ENCODE results near the gene FAM171A2. TPM values are rescaled to one million over a fixed set of nuclear protein-coding genes. Genes with fewer than 3 reads are reported as not detected.

FAM171A2 gene
- total and polyA plus RNA-seq, 2 of the 4 experiments (the other 2 are of a cell fraction), result 3.2 to 5.9 TPM

- Histone ChIP-seq H3K18ac (ENCODE audit: low read depth, low read length) (no peak overlapping the region), H3K27ac (ENCODE audit: insufficient read depth, low read length) (no peak overlapping the region), H3K23ac (ENCODE audit: low read depth, low read length) (no peak overlapping the region), H2AFZ (replicated peaks; ENCODE audit: low read length, poor library complexity) (peak overlapping the region; percentile 69), H4K8ac (ENCODE audit: low read depth in 2 of 2, low read length in 2 of 2) (no peak overlapping the region), H3K9me3 (ENCODE audit: control insufficient read depth, insufficient read depth, low read length) (no peaks in the 10 kb centered on the region), H3K56ac (ENCODE audit: extremely low read depth, insufficient read depth, low read length) (no peak overlapping the region), H3K9ac (ENCODE audit: low read depth, low read length) (no peak overlapping the region), H2BK15ac (ENCODE audit: low read depth, low read length) (no peak overlapping the region), H2BK20ac (ENCODE audit: low read depth, low read length) (no peak overlapping the region), H3K4me2 (ENCODE audit: low read depth, low read length) (no peak overlapping the region), H4K5ac (ENCODE audit: low read depth, low read length) (no peak overlapping the region), H3K4ac (ENCODE audit: low read depth, low read length) (no peak overlapping the region), H2AK9ac (replicated peaks; ENCODE audit: low read depth, low read length, poor library complexity) (peak overlapping the region; percentile 85), H3K36me3 (ENCODE audit: control insufficient read depth, insufficient read depth, low read length) (no peaks in the 10 kb centered on the region), H2AK5ac (ENCODE audit: low read depth, low read length) (no peak overlapping the region), H3K27me3 (ENCODE audit: control insufficient read depth, insufficient read depth, low read length) (peaks cover 22% of the 10 kb centered on the region), H3K4me1 (ENCODE audit: control insufficient read depth, insufficient read depth, low read length) (peaks cover 2% of the 10 kb centered on the region; the same call in 1 of the 2 replicates), H3K14ac (replicated peaks; ENCODE audit: low read depth, low read length) (no peak overlapping the region), H3K4me3 (ENCODE audit: insufficient read depth, low read depth, low read length) (no peak overlapping the region), H3K9me1 (ENCODE audit: insufficient read depth, low read length) (0 out of 2 replicates have a peak, but pooled peaks cover 5% of the 10 kb centered on the region), H2BK120ac (ENCODE audit: low read depth, low read length) (no peak overlapping the region), H4K91ac (ENCODE audit: insufficient read depth, low read depth, low read length) (no peak overlapping the region), H2BK5ac (ENCODE audit: low read depth, low read length, poor library complexity, severe bottlenecking) (no peak overlapping the region), H3K79me1 (ENCODE audit: low read depth in 1 of 2, low read length in 2 of 2) (no peaks in the 10 kb centered on the region), H4K20me1 (ENCODE audit: insufficient read depth, low read length) (no peaks in the 10 kb centered on the region)
- DNase-seq (no peak), ATAC-seq (ENCODE audit: low read depth) (no peak)
- POLR2A ChIA-PET (ENCODE audit: unreplicated experiment), result no interaction called here
- WGBS, 2 experiments (ENCODE audit: extremely low coverage in 2 of 2, insufficient read length in 1 of 2), result 80% methylated on average over 1 of the region's 14 CpGs; no CpG with 5 or more reads in 1 of the 2 experiments
- in situ Hi-C loops (cut with MboI; ENCODE audit: low sequenced_read_pairs) (no loop called here), intact Hi-C loops (cut with micrococcal nuclease) (no loop called here), dilution Hi-C loops (cut with HindIII; ENCODE audit: low sequenced_read_pairs, unreplicated experiment) (no loop called here)
- no TSS peak for BruUV-seq (replicated peaks)
- CTCF ChIA-PET, result interaction anchor here (0.9 kb wide), 1 partner anchor 12 kb away, joined by 3 read pairs; no protein-coding TSS in a partner anchor
- TF ChIP-seq MAZ (IDR thresholded peaks at IDR 0.05; ENCODE audit: borderline replicate concordance, low read depth, low read length) (no peak), SMC3 (IDR thresholded peaks at IDR 0.05; ENCODE audit: low read depth, low read length) (no peak), FOS (IDR thresholded peaks at IDR 0.05; ENCODE audit: low read depth, low read length) (no peak), RCOR1 (IDR thresholded peaks at IDR 0.05; ENCODE audit: insufficient replicate concordance, low read length) (no peak), USF2 (IDR thresholded peaks at IDR 0.05; ENCODE audit: low read depth, low read length) (no peak), NFE2L2 (IDR thresholded peaks at IDR 0.05; ENCODE audit: low read depth, low read length) (no peak), MAFK (IDR thresholded peaks at IDR 0.05; ENCODE audit: low read depth, low read length) (no peak), RFX5 (IDR thresholded peaks at IDR 0.05; ENCODE audit: low read depth, low read length) (no peak), POLR2A (IDR thresholded peaks at IDR 0.05; ENCODE audit: low read depth, low read length) (no peak), CHD1 (IDR thresholded peaks at IDR 0.05; ENCODE audit: low read depth, low read length) (no peak), MXI1 (IDR thresholded peaks at IDR 0.05; ENCODE audit: borderline replicate concordance, low read depth, low read length) (no peak), BHLHE40 (IDR thresholded peaks at IDR 0.05; ENCODE audit: low read depth, low read length) (no peak), RAD21 (IDR thresholded peaks at IDR 0.05; ENCODE audit: low read length) (no peak), CEBPB (IDR thresholded peaks at IDR 0.05; ENCODE audit: low read depth, low read length) (no peak)
- TF ChIP-seq, protein P1, sequence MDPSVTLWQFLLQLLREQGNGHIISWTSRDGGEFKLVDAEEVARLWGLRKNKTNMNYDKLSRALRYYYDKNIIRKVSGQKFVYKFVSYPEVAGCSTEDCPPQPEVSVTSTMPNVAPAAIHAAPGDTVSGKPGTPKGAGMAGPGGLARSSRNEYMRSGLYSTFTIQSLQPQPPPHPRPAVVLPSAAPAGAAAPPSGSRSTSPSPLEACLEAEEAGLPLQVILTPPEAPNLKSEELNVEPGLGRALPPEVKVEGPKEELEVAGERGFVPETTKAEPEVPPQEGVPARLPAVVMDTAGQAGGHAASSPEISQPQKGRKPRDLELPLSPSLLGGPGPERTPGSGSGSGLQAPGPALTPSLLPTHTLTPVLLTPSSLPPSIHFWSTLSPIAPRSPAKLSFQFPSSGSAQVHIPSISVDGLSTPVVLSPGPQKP (IDR thresholded peaks at IDR 0.05; ENCODE audit: borderline replicate concordance, low read depth, low read length), result no peak
- TF ChIP-seq, protein P2, sequence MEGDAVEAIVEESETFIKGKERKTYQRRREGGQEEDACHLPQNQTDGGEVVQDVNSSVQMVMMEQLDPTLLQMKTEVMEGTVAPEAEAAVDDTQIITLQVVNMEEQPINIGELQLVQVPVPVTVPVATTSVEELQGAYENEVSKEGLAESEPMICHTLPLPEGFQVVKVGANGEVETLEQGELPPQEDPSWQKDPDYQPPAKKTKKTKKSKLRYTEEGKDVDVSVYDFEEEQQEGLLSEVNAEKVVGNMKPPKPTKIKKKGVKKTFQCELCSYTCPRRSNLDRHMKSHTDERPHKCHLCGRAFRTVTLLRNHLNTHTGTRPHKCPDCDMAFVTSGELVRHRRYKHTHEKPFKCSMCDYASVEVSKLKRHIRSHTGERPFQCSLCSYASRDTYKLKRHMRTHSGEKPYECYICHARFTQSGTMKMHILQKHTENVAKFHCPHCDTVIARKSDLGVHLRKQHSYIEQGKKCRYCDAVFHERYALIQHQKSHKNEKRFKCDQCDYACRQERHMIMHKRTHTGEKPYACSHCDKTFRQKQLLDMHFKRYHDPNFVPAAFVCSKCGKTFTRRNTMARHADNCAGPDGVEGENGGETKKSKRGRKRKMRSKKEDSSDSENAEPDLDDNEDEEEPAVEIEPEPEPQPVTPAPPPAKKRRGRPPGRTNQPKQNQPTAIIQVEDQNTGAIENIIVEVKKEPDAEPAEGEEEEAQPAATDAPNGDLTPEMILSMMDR (conservative IDR thresholded peaks at IDR 0.05; ENCODE audit: low read depth, low read length), result no peak
Observed at GRCh38 chr17:44378171-44378705, 14.6 kb upstream of the FAM171A2 start.

Data from IMR-90 (cell line).